ENCODE data around the gene FBXO21.

The FBXO21 gene

DNA sequence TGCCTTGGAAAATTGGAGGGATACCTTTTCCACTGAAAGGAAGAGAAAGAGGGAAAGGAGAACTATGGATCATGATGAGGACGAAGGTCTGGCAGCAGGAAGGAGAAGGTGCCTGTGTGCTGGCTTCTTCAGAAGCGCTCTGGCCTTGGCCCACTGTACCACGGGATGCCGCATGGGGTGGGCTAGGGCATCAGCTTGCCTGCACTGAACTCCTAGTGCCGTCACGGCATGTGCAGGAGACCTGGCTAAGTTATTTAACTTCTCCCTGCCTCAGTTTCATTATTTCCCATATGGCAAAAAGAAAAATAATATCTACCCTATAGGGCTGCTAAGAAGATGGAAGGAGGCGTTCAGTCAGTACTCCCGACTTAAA lies 28.1 kb downstream of the FBXO21 start:
- DNase-seq = no peak

DNA sequence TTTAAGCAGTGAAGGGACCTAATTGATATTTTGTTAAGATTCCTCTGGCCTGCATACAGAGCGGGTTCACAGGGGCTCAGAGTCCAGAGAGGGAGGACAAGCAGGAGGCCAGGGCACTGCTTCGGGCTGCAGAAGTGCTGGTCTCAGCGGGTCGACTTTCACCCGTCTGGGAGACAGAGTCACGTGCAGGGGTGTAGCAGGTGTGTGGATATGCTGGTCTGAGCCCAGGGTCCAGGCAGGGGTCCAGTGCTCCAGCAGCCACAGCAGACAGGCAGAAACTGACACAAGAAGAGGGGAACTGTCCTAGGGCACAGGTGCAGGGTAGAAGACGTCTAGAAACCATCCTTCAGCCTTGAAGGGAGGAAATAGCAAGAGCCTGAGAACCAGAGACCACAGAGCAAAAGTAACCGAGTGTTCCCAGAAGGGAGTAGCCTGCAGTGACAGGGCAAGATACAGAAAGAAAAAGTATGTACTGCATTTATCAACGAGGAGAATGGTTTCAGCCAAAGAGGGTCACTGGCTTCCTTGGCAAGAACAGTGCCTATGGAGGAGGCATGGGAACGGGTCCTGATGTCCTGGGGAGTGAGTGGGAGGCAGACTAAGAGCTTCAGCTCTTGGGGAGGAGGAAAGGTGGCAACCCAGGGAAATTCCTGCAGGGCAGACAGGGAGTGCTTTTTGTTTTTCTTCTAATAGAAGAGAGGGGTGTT lies 28.7 kb downstream of the FBXO21 start:
- DNase-seq = no peak

DNA sequence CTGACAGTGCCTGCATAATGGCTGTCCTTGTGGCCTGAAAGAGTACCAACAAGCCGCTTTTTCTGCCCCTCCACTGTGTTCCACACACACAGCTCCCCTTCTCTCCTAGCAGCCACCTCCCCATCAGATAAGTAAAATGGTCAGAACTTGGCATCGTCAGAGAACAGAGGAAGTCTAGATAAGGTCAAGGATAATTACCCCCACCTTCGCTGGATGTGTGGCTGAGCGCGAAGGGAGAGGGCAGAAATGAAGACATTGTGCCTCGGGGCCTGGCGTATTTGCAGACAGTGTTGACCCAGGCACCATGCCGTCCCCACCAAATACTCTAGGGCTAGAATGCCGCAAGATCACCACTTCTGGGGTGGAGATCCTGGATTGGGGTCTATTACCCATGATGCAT lies 30.6 kb downstream of the FBXO21 start:
- DNase-seq = no peak

DNA sequence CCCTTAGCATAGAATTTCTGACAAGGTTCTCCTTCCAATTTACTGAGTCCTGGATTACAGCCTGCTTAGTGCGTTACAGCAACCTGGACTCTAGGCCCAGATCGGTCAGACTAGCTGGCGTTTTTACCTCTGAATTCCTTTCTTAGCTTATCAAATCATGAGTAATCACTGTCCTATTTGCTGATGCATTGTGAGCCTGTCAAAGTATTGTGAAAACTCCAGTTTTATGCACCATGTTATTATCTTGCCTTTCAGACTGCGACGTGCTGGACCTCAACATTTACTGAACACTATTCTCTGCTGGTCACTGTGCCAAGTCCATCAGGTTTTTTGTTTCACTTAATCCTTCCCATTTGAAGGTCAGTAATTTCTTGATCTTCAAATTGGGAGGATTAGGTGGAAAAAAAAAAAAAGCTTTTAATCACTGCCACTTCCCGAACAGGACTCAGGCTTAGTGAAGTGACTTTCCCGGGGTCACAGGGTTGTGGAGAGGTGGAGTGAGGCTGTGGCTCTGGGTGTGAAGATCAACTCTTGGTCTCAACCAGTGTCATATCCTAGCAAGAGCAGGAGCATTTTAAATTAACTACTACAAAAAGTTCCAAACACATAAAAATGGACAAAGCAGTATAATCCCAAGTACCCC lies 31.2 kb downstream of the FBXO21 start:
- DNase-seq = no peak

DNA sequence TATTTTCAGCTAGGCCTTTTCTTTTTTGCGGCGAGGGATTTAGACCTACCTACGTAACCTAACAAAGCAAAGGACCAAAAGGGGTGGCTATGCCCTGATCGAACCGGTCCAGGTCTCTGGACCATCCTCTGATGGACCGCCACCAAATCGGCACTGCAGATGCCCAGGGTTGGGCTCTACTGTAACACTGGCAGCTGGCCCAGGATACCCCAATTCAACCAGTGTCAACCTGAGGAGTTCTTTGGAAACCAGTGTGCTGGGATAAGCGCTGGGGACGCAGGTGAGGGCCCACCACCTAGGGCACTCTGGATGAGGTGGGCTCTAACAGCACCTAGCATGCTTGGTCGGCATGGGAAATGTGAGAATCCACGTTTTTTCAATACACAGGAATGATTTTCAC lies 32.2 kb downstream of the FBXO21 start:
- no peak for DNase-seq

DNA sequence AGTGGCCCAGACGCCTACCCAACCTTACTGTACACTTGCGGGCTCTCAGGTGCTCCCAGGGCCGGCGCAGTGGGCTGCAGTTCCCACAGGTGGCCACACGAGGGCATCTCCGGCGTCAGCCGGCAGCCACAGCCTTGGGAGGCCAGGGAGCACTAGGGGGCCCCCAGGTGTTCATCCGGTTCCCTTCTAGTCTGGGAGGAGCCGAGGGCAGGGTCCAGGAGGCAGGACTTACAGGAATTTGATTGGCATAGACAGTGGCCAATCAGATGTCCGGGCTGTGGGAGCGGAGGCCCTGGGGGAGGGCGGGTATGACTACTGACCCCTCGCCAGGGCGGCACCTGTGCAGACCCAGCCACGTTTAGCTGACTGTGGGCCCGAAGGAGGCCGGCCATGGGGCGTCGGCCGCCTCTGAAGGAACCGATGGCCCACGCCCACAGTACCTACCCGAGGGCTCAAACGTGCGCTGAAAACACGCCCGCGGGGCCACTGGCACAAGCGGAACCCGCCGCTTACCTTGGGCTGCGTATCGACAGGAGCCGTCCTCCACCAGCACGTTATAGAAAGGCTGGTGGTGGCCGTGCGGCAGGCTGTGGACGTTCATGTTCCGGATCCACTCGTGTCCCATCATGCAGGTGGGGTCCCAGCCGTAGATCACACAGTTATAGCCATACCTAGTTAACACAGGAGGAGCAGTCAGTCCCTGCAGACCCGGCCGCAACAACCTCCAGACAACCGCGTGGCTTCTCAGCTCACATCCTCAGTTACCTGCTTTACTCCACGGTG lies 34.8 kb downstream of the FBXO21 start:
- DNase-seq = no peak

DNA sequence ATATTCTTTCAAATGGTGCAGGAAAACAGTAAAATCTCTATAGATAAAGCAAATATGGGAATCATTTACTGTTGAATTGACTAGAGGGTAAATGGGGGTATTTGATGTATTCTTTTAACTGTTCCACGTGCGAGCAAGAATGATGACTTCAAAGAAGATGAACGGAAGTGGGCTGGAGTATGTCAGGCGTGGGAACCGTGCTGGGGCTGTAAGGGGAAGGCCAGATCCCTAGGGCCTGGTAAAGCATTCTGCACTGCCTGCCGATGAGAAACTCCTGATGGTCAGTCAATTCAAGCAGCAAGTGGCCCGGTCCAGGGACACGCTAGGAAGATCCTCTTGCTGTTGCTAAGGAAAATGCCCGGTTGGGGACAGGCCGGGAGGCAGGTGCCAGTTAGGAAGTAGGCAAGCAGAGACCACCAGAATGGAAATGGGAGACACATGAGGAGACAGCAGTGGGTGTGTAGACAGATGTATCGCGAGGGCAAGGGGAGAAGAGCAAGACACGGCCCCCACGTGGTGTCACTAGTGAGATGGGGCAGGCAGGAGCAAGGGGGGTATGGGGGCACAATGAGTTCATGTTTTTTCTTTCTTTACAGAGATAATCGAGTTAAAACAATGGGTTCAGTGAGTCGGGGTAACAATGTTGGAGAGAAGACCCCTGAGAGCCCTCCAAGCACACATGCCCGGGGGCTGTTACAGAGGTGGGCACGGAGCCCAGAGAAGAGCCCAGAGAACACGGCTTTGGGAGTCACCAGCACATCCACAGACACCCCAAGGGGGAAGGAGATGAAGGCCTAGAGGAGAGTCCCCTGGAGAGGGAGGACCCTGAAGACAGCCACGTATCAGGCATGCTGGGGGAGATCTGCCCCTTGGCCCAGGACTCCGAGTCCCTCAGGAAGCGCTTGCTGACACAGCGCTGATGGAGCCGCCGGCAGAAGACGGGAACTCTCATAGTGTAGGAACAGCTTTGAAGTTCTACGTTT lies 37.2 kb downstream of the FBXO21 start:
- DNase-seq = no peak

DNA sequence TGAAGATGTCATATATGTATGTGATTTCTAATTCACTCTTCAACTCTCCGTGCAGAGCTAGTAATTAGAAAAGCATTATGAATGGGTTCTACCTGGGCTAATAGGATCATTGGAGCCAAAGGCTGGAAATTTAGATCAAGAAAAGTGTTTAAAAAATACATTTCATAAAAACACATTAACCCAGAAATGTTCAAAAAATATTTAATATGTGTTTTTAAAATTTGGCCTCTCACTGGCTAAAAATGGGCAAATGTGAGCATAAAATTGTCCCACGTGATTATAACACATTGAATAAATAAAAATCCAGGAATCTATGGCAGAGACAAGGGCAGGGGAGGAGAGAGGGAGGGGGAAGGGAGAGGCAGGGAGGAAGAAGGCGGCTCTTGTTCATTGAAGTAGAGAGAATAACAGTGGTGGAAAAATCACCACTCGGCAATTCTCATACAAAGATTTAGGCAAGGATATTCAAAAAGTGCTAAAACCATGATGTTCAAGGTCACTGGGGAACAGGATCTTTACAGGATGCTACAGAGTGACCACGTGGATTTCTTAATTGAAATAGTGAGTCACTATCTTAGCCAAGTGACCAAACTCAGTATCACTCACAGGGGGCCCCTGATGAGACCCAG lies 38.8 kb downstream of the FBXO21 start:
- DNase-seq = no peak

DNA sequence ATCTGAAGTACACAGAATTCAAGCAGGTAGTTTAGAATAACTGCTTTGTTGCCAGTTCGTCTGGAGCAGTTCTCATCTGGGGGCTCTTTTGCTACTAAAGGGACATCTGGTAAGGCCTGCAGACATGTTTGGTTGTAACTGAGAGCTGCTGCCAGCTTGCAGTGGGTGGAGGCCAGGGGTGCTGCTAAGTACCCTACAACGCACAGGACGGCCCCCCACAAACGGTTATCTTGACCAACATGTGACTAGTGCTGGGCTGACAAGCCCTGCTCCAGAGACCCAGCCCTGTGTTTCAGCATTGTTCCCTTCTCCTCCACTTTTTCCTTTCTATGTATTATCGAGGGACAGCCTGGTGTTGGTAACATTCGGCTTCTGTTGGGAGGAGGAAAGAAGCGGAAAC lies 40.8 kb downstream of the FBXO21 start:
- DNase-seq = no peak

DNA sequence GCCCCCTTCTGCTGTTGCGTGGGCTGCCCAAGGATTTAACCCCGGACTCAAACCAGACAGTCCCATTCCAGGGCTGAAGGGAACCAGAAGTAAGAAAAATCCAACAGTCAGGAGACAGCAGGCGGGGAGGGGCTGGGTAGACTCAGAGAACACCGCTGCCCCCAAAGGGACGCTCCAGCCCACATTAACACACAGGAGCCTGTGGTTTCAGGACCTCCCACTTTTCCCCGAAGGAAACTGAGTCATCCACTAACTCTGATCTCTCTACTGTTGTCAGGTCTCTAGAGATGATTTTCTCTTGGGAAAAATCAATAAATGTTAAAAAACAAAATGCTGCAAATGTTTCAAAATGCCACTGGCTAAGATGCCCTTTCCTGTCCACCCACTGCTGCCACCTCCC lies 41.6 kb downstream of the FBXO21 start:
- no peak for DNase-seq

DNA sequence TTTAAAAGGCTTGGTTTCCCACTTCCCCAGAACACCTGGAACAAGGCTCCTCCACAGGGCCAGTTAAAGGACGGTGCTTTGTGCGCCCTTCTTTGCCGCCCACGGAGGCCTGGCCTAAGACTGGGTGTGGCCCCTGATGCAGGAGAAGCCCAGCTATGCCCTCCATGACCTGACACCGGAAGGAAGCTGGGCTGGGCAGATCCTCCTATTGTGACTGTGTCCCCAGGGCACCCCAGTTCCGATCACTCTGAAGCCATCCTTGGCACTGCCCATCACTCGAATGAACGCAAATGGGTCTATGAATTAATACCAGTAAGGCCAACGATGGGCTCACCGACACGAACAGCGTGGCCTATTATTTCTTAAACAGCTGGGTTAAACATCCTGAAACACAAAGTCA lies 42.6 kb downstream of the FBXO21 start:
- no peak for DNase-seq

DNA sequence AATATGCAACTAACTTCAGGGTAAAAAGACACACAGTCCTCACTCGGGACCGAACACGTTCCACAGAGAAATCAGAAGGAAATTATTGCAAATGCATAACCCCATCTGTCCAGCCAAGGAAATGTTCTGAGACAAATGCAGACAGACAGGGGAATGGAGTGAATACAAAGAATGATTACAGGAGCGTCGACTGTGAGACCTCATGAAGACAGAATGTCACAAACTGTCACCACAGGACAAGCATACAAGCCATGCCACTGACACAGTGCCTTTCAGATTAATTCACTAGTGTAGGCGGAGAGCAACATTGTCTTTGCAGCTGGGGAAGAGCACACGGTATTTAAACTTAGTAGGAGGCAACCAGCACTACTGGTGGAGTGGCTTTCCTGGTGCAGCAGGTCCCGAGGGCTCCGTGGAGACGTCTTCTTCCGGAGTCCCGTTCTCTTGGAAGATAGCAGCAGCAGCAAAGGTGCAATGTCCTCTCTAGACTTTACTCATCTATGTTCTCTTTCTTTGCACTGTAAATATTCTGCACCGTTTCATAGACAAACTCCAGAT lies 44.6 kb downstream of the FBXO21 start:
- DNase-seq = no peak

DNA sequence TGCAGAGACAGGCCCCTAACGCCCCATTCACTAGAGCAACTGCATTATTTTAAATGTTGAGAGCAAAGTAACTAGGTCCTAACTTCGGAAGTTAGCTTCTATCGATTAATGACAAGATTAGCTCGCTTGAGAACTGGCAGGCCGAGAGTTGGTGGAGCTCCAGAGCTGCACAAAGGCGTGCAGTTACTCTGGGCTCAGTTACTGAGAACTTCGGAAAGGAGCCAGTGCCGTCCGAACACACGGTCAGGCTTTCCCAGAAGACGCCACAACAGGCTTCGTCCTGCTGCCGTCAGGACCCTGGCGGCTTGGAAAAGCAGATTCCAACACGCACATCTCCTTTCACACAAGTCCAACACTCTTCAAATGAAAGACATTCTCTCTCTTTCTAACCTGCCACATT lies 45.7 kb downstream of the FBXO21 start:
- DNase-seq = no peak

DNA sequence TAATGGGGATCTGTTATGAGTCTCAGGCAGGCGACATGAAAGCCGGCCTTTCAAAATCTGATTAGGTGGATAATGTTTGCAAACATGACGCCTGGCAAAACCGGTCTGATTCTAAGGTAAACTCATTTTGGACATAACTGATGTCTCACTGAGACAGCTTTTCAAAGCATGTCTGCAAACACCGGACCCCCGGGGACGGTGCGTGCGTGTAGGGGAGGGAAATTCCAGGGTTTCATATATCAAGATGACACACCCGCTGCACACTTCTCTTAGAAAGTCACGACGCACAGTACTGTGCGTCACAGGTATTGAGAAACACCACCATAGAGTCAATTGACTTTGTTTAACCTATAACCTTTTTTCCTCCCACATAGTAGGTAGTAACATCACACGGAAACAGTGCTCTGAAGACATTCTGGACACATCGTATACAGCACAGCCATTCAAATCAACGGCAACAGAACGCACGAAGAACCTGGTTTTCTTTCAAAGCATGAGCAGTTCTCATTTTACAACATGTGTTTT lies 47.2 kb downstream of the FBXO21 start:
- no peak for DNase-seq

DNA sequence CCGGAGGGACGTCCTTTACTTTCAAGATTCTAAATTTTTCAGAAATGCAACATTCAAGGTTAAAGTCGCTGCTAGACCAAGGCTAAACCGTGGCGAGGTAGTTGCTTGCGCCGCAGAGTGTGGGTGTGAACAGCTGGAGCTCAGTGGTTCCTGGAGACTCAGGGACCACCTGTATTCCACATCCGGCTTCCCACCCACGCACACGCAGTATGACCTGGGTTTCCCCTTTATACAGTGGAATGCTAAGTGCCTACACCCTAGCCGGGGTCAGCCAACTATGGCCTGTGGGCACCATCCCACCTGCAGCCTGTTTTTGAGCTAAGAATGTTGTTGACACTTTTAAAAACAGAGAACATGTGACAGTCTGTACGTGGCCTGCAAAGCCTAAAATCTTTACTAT lies 48.2 kb downstream of the FBXO21 start:
- no peak for DNase-seq

DNA sequence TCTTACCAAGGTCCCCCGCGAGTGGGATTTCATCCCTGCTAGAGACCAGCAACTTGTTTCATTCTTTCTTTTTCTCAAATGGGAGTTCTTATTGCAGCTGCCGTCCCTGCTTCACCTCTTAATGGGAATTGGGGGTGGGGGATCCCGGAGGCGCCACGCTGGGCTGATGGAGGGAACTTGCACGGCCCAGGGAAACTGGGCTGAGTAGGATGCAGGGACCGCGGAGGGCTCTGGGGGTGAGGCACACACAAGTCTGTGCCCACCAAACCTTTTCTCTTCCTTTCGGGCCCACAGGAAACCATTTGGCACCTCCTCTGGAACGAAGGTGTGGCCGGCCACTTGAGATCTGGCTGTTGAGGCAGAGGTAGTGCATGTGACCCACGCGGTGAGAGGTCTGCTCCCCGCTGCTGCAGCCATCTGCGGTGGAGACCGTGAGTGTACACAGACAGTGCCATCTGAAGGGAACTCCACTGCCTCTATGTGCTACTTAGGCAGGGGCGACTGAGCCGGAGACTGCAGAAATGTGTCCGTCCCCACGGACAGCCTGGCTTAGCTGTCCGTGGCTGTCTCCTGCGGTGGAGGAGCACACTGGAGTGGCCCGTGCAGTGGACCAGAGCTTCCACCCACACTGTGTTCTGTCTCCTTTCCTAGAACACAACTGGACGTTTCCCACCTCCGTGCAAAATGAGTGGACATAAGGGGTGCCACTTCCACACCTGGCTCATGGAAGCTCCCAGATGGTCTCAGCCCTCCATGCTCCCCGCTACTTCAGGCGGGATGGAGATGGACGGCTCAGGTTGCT lies 49.0 kb downstream of the FBXO21 start:
- DNase-seq = no peak

DNA sequence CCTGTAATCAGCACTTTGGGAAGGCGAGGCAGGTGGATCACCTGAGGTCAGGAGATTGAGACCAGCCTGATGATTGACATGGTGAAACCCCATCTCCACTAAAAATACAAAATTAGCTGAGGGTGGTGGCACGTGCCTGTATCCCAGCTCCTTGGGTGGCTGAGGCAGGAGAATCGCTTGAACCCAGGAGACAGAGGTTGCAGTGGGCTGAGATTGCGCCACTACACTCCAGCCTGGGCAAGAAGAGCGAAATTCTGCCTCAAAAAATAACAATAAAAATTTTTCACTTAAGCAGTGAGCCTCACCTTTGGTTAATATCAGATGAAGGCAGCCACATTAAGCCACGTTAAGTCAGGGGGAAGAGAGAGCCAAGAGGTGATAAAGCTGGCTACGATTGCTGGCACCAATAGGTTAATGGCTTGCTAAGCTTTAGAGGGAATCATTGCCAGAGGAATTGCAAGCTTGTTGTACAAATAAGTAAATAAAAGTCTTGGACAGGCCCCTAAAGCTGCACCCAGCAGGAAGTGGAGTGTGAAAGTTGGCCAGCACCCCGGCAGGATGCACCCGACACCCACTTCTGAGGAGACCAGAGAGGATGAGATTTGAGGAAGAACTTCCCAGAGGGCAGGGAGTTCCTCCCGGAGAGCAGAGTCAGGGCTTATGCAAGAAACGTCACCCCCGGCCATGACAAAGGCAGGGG lies 49.7 kb downstream of the FBXO21 start:
- DNase-seq = no peak

DNA sequence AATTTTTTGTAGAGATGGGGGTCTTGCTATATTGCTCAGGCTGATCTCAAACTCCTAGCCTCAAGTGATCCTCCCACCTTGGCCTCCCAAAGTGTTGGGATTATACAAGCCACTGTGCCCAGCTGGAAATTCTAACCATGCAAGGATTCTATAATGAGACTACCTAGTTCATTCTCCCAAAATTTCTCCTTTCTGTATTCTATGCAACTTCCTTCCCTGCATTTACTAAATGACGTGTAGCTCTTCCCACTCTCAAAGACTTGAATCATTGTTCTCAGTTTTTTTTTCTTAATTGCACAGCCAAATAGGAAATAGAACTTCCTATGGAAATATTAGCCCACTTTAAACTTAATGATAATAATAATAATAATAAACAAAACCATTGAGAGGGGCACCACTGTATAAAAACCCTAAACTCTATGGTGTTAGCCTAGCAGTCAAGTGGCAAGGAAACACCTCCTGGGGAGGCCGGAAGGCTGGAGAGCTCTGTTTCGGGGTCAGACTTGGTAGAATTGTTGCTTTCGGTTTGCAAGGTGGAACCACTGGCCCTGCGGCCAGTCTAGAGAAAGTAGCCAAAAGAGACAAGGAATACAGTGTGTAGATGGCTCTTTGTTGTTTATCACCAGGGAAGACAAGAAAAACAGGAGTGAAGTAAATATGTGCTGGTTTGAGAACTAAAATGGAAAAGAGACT lies 51.1 kb downstream of the FBXO21 start:
- no peak for DNase-seq

DNA sequence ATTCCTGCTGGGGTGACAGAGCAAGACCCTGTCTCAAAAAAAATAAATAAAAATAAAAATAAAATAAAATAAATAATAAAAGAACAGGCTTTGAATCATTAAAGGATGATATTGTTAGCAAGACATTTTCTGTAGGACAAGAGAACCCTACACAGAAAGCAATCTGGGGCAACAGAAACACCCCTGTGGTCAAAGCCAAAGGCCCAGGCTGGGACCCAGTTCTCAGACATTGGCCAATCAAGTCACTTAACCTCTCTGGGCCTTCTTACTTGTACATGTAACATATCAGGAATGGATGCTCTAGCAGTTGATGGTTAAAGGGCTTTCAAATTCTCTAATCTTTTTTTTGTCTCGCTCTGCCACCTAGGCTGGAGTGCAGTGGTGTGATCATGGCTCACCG lies 55.5 kb downstream of the FBXO21 start:
- no peak for DNase-seq

DNA sequence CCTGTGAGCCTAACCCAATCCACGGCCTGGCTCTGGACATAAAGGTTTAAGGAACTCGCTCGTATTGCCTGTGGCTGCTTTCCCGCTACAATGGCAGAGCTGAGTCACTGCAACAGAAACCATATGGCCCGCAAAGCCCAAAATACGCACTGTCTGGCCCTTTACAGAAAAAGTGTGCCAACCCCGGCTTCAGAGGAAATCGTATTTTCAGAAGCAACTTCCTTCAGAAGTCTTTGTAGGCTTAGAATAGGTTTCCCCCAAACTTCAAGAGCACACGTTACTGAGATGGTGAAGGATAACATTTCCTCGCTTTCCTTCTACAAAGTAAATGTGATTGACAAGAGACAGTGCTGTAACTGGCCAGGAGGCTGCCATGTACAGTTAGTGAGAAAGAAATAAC lies 56.2 kb downstream of the FBXO21 start:
- DNase-seq = no peak

All from SIG-M5 (cell line).